GM18526 (cell line): ENCODE measurements around the gene FMO4.

Experiments
- POLR2A ChIP-seq: IDR thresholded peaks from 3 replicates; pipeline ENCODE4 v1.6.1; 2011; ENCODE audit not compliant: insufficient read length; ENCODE audit errors: extremely low read depth

FMO4 gene

DNA sequence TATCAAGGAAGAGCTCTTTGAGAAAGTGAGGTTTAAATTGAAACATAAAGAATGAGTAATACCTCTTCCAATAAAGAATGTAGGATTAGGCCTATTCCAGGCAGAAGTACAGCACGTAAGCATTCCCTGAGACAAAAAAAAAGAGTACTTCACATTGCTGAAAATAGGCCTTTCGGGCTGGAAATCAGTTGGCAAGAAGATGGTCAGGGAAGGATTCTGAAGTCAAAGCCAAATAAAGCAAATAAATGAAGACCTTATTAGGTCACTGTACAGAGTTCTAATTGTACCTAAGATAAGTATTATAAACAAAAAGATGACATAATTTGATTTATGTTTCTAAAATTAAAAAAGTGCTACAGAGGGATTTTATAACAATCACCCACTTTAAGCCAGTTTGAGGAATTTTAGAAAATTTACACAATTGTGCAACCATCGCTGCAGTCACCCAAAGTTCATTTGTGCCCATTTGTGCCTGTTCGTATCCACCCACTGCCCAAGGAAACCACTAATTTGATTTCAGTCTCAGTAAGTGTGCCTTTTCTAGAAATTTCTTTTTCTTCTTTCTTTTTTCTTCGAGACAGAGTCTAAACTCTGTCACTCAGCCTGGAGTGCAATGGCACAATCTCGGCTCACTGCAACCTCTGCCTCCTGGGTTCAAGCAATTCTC lies 58.6 kb downstream of the FMO4 start:
- TF ChIP-seq POLR2A = no peak

DNA sequence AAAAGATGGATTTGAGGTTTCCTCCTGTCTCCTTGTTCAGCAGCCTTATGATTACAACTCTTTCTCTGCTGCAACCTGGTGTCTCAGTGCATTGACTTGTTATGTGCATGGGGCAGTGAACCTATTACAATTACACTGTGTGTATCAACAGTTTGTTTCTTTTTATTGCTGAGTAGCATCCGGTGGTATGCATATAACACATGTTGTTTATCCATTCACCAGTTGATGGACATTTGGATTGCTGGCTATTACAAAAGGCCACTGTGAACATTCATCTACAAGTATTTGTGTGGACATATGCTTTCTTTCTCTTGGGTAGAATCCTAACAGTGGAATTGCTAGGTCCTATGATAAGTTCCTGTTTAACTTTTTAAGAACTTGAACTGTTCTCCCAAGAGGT lies 65.9 kb downstream of the FMO4 start:
- no peak for TF ChIP-seq POLR2A

DNA sequence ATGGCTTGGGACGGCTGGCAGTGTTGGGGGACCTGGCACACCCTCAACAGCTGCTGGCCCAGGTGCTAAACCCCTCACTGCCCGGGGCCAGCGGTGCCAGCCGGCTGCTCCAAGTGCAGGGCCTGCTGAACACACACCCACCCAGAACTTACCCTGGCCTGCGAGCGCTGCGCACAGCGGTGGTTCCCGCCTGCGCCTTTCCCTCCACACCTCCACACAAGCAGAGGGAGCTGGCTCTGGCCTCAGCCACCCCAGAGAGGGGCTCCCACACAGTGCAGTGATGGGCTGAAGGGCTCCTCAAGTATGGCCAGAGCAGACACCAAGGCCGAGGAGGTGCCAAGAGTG lies 67.9 kb downstream of the FMO4 start:
- TF ChIP-seq POLR2A = no peak

DNA sequence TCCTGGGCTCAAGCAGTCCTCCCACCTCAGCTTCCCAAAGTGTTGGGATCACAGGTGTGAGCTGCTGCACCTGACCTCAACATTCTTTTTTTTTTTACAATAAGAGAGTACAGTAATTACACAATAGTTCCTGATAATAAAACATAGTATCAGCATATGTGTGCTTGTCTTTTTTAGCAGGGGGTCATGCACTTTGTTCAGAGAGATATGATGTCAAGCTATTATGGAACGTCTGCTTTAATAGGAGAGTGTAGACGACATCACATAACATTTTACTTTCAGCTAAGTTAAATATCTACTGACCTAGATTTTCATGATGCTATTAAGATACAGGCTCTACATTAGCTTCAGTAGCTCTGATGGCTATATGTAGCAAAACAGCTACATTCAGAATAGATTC lies 70.5 kb downstream of the FMO4 start:
- no peak for TF ChIP-seq POLR2A

DNA sequence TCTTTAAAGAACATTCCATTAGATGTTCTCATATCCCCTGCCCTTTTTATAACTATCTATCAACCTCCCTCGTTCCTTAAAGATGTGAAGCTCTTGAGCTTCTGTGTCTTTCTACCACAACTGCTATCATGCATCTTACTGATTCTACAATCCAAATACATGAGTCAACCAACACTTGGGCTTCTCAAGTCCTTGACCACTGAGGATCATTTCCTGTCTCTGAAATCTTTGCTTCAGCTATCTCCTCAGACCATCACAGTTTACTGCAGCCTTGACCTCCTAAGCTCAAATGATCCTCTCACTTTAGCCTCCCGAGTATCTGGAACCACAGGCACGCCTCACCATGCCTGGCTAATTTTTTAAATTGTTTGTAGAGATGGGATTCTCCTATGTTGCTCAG lies 75.2 kb downstream of the FMO4 start:
- TF ChIP-seq POLR2A = no peak
